GM10248 (cell line): ENCODE results near the gene CLASP1.

Experiments
- CTCF ChIA-PET: fragments of 300-600 bp; sonication (Branson Sonifier 250); formaldehyde crosslinking; extraction: SDS; loops from one replicate; lab custom pipeline; 2021; ENCODE audit warnings: antibody characterized with exemption; lab: Yijun Ruan, JAX
- POLR2A ChIA-PET: fragments of 350-650 bp; sonication (Branson Sonifier 250); formaldehyde crosslinking; extraction: SDS; loops from one replicate; lab custom pipeline; 2020; ENCODE audit warnings: antibody characterized with exemption; lab: Yijun Ruan, JAX
- DNase-seq: peaks from one replicate; pipeline ENCODE4 v3.0.0; 2012; ENCODE audit errors: extremely low spot score
- CTCF ChIP-seq: IDR thresholded peaks from 2 replicates; pipeline ENCODE4 v1.5.1; 2012; ENCODE audit warnings: mild to moderate bottlenecking, low read depth; ENCODE audit errors: extremely low read depth, missing control alignments, control extremely low read depth

The CLASP1 gene

GRCh38 chr2:121532894-121533293, 116.4 kb downstream of the CLASP1 start:
- CTCF ChIA-PET = interaction anchor here (0.6 to 4.1 kb wide), 4 partner anchors 12 to 220 kb away, joined by 3 to 20 read pairs (median 10); no protein-coding TSS in a partner anchor
- no peak for TF ChIP-seq CTCF
- POLR2A ChIA-PET = no interaction called here
- no peak for DNase-seq

- POLR2A ChIA-PET = interaction anchor here (0.7 to 2.3 kb wide), 10 partner anchors 12 to 223 kb away, joined by 3 to 17 read pairs (median 4); partner anchors contain the start of genes CLASP1, NIFK and TSN
- TF ChIP-seq CTCF = no peak
- CTCF ChIA-PET = interaction anchor here (1.0 to 4.1 kb wide), 8 partner anchors 11 to 186 kb away, joined by 3 to 20 read pairs (median 4); no protein-coding TSS in a partner anchor
- DNase-seq = no peak
Observed at GRCh38 chr2:121532347-121532766, 116.9 kb downstream of the CLASP1 start.

GRCh38 chr2:121530212-121530705, 119.0 kb downstream of the CLASP1 start:
- CTCF ChIA-PET = interaction anchor here (0.7 to 4.1 kb wide), 20 partner anchors 9 to 225 kb away, joined by 3 to 20 read pairs (median 4); partner anchors contain the start of gene TSN
- peak; percentile 86 for DNase-seq
- POLR2A ChIA-PET = interaction anchor here (1.0 to 2.3 kb wide), 17 partner anchors 10 to 242 kb away, joined by 3 to 17 read pairs (median 6); partner anchors contain the start of genes CLASP1 and NIFK
- TF ChIP-seq CTCF = no peak

- ChIA-PET POLR2A (interaction anchor here (1.0 to 2.3 kb wide), 6 partner anchors 11 to 207 kb away, joined by 3 to 15 read pairs (median 7); partner anchors contain the start of gene NIFK), CTCF (interaction anchor here (0.7 to 4.1 kb wide), 10 partner anchors 8 to 206 kb away, joined by 3 to 18 read pairs (median 4); partner anchors contain the start of genes CLASP1 and NIFK)
- TF ChIP-seq CTCF = no peak
- peak; percentile 46 for DNase-seq
Observed at GRCh38 chr2:121529439-121530211, 119.6 kb downstream of the CLASP1 start.

- ChIA-PET POLR2A (no interaction called here), CTCF (no interaction called here)
- no peak for TF ChIP-seq CTCF
- no peak for DNase-seq
Observed at GRCh38 chr2:121527009-121527682, 122.1 kb downstream of the CLASP1 start.
